ENCODE results near the gene FBN1.

FBN1 gene

DNA sequence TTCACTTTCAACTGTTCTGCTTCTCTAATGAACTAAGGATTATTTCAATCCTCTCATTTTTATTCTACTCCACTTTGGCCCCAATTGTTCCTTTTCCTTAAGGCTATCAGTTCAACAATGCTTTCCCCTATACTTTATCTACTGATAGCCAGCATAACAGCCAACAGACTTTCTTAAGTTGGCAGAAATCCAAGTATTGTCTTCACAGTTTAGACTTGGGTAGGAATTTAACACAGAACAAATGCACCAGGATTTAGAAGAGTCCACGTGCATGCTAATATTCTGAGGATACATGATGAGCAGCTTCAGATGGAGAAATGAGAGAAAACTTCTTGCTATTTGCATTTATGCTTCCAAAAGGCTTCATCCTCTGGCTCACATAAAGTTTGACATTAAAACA, 54.8 kb downstream of the FBN1 start:
- POLR2A ChIA-PET: no interaction called here
- TF ChIP-seq, protein P1, sequence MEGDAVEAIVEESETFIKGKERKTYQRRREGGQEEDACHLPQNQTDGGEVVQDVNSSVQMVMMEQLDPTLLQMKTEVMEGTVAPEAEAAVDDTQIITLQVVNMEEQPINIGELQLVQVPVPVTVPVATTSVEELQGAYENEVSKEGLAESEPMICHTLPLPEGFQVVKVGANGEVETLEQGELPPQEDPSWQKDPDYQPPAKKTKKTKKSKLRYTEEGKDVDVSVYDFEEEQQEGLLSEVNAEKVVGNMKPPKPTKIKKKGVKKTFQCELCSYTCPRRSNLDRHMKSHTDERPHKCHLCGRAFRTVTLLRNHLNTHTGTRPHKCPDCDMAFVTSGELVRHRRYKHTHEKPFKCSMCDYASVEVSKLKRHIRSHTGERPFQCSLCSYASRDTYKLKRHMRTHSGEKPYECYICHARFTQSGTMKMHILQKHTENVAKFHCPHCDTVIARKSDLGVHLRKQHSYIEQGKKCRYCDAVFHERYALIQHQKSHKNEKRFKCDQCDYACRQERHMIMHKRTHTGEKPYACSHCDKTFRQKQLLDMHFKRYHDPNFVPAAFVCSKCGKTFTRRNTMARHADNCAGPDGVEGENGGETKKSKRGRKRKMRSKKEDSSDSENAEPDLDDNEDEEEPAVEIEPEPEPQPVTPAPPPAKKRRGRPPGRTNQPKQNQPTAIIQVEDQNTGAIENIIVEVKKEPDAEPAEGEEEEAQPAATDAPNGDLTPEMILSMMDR (IDR thresholded peaks at IDR 0.05; ENCODE audit: control extremely low read depth, extremely low read depth, low read depth, missing control alignments): no peak
- CTCF ChIA-PET: interaction anchor here (1.5 to 1.7 kb wide), 2 partner anchors 9 to 15 kb away, joined by 3 read pairs; no protein-coding TSS in a partner anchor

DNA sequence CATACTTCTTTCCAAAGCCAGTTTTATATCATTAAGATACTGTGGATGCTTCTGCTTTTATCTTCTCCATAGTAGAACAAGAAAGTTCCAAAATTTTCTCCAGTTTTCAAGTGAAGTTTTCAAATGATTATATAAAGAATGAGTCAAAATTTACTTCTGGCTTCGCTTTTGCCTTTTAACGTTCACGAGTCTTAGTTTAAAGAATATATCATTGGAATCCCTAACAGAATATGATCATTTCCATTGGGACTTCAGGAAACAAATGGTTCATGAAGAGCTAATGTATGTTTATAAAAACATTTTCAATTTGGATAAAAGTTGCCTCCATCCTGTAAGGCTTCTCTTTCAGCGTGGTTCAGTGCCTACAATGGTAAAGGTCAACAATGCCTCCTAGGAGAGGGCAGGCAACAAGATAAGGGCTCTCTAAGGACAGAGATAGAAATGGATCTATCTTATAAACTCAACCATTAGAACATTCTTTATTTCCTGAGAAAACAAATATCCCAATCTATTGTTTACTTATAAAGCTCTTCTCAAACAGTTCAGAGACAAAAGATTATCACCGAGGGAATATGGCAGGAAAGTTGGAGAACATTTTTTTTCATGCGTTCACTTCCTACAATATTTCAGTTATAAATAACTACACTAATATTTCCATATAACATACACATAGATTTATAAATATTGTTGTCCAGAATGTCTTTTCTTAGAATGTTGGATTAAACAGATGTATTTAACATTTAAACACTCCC, 60.5 kb downstream of the FBN1 start:
- ChIA-PET CTCF (no interaction called here), POLR2A (no interaction called here)
- TF ChIP-seq, protein P1 (IDR thresholded peaks at IDR 0.05; ENCODE audit: control extremely low read depth, extremely low read depth, low read depth, missing control alignments): no peak
- DNase-seq (ENCODE audit: extremely low spot score): no peak

More for the DNA sequence above, 54.8 kb downstream of the FBN1 start:
- no peak for DNase-seq (ENCODE audit: extremely low spot score)

DNA sequence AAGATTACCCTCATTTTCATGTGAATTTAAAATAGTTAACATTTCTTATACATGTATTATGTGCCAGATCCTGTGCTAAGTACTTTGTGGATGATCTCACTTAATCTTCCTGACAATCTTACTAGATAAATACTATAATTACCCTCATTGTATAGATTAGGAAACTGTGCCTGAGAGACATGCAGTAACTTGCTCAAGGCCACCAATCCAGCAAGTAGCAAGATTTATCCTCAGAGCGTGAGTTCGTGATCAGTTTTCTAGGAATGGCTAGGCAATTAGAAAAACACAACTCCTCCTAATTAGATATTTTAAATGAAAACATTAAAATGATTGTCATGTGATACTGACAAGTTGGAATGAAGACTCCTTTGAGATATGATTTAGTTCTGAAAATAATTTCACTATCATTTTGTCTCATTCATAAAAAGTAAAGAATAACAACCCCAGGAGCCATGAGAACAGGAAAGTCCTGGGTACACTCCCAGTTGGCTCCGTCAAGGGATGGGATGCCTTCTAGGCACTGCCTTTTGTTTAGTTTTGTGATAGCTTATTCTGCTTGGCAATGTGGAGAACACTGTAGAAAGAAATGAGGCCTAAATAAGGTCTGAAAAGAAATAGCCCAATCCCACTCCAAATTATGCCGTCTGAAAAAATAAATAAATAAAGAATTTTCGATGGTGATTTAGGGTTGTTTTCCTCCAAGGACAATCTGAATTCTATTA, 61.3 kb downstream of the FBN1 start:
- no peak for DNase-seq (ENCODE audit: extremely low spot score)
- POLR2A ChIA-PET: no interaction called here
- CTCF ChIA-PET: interaction anchor here (1.7 kb wide), 1 partner anchor 13 kb away, joined by 5 read pairs; no protein-coding TSS in a partner anchor
- TF ChIP-seq, protein P1 (IDR thresholded peaks at IDR 0.05; ENCODE audit: control extremely low read depth, extremely low read depth, low read depth, missing control alignments): no peak

DNA sequence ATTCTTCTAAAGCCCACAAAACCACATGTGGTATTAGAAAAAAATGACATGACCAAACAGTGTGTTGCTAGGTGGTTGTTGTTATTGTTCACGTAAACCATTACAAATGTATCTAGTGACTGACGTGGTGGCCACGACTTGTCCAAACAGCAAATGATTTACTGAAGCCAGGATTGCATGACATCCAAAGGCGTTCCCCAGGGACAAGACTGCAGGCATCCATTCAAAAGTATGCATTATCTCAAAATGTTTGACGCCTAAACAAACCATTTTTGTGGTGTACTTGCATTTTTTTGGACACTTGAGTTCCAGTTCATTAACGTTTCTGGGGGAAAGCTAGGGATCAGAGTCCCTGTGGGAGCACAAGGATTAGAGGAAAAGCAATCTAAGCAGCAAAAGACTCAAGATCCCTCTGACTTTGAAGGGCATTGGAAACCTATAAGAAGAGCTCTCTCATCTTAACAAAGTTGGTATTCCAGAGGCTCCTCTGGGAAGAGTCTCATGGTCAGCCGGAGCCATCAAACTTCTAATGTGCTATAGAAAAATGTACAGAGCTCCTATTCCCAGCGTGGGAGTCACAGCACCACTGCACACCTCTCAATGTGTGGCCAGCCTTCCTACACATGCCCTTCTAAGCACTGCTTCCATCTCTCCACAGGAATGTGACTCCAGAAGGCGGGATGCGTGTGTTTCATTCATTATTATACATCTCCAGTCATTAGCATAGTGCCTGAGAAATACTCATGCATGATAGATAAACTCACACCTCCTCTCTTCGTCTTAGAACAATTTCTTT, 62.9 kb downstream of the FBN1 start:
- ChIA-PET CTCF (interaction anchor here (1.0 to 1.7 kb wide), 2 partner anchors 15 to 75 kb away, joined by 3 to 5 read pairs; no protein-coding TSS in a partner anchor), POLR2A (no interaction called here)
- TF ChIP-seq, protein P1 (IDR thresholded peaks at IDR 0.05; ENCODE audit: control extremely low read depth, extremely low read depth, low read depth, missing control alignments): no peak
- DNase-seq (ENCODE audit: extremely low spot score): no peak

DNA sequence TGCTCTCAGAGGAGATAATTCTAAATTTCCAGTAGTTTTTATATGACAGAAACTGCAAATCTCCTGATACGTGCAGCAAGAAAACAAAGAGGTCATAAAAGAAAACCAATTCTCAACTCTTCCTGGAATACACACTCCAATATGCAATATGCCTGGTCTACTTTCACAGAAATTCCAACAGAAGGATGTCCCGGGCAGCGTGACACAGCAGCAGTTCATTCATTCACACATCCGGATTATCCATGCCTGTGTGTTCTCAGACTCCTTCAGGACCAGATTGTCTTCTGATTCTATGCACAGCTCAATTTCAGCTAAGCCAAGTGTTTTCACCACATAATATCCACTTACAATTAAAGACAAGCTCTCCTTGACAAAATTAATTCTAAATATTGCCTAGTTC, 64.3 kb downstream of the FBN1 start:
- CTCF ChIA-PET: interaction anchor here (0.9 to 1.1 kb wide), 3 partner anchors 9 to 31 kb away, joined by 3 read pairs; no protein-coding TSS in a partner anchor
- no peak for DNase-seq (ENCODE audit: extremely low spot score)
- POLR2A ChIA-PET: no interaction called here
- TF ChIP-seq, protein P1 (IDR thresholded peaks at IDR 0.05; ENCODE audit: control extremely low read depth, extremely low read depth, low read depth, missing control alignments): no peak

DNA sequence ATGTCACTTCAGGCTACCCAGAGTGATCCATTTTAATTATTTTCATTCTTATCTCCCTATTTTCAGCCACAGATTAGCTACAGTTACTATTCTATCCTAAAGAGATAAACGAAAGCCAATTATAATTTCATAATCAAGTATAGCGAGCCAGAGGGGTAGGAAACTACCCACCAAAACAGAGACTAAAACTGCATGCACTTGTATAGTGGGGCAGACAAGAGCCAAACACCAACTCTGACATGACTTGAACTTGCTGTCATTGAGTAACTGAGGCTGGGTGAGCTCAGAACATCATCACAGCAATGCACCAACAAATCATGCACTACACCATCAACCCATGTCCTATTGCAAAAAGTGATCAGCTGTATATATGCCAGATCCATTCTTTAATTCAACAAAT, 64.8 kb downstream of the FBN1 start:
- POLR2A ChIA-PET: no interaction called here
- CTCF ChIA-PET: interaction anchor here (0.9 to 1.1 kb wide), 3 partner anchors 9 to 31 kb away, joined by 3 read pairs; no protein-coding TSS in a partner anchor

More for the DNA sequence above, 64.8 kb downstream of the FBN1 start:
- no peak for DNase-seq (ENCODE audit: extremely low spot score)
- TF ChIP-seq, protein P1 (IDR thresholded peaks at IDR 0.05; ENCODE audit: control extremely low read depth, extremely low read depth, low read depth, missing control alignments): no peak

All from GM10248 (cell line).